DMS114 treated with DMSO at 0.1 percent for 48 hours (cell line): ENCODE data around the gene ABLIM2.

Experiments
- DNase-seq: peaks from one replicate; lab custom pipeline; 2025; ENCODE audit not compliant: unreplicated experiment; lab: John Stamatoyannopoulos, UW

ABLIM2 gene

GRCh38 chr4:8105306-8106100 is 53.1 kb downstream of the ABLIM2 start:
- DNase-seq, result no peak

GRCh38 chr4:8104491-8105305 is 53.9 kb downstream of the ABLIM2 start:
- DNase-seq, result no peak

- no peak for DNase-seq
Observed at GRCh38 chr4:8103421-8104390, 54.9 kb downstream of the ABLIM2 start.

- no peak for DNase-seq
Observed at GRCh38 chr4:8102831-8103230, 55.8 kb downstream of the ABLIM2 start.

- DNase-seq, result no peak
Observed at GRCh38 chr4:8102076-8102355, 56.6 kb downstream of the ABLIM2 start.

GRCh38 chr4:8101213-8102075 is 57.2 kb downstream of the ABLIM2 start:
- DNase-seq, result no peak

- no peak for DNase-seq
Observed at GRCh38 chr4:8099981-8100464, 58.6 kb downstream of the ABLIM2 start.

GRCh38 chr4:8098506-8098905 is 60.1 kb downstream of the ABLIM2 start:
- DNase-seq, result no peak

GRCh38 chr4:8097721-8098345 is 60.8 kb downstream of the ABLIM2 start:
- DNase-seq, result no peak

- DNase-seq, result no peak
Observed at GRCh38 chr4:8097141-8097541, 61.5 kb downstream of the ABLIM2 start.

- no peak for DNase-seq
Observed at GRCh38 chr4:8096690-8097061, 61.9 kb downstream of the ABLIM2 start.

- DNase-seq, result no peak
Observed at GRCh38 chr4:8095956-8096689, 62.5 kb downstream of the ABLIM2 start.

GRCh38 chr4:8093587-8094274 is 64.9 kb downstream of the ABLIM2 start:
- no peak for DNase-seq

- DNase-seq, result no peak
Observed at GRCh38 chr4:8092282-8092681, 66.3 kb downstream of the ABLIM2 start.

- DNase-seq, result no peak
Observed at GRCh38 chr4:8090744-8091301, 67.8 kb downstream of the ABLIM2 start.

GRCh38 chr4:8090312-8090711 is 68.3 kb downstream of the ABLIM2 start:
- no peak for DNase-seq

- DNase-seq, result no peak
Observed at GRCh38 chr4:8089862-8090261, 68.8 kb downstream of the ABLIM2 start.

GRCh38 chr4:8088966-8089491 is 69.6 kb downstream of the ABLIM2 start:
- DNase-seq, result no peak
